Measurements from ENCODE around the gene GFRA1. TPM values are rescaled to one million over a fixed set of nuclear protein-coding genes. Genes with fewer than 3 reads are reported as not detected.

GFRA1 gene
- total and polyA plus RNA-seq, 2 of the 8 experiments (the other 6 are each of a cell fraction or from before 2014, with no cell fraction given) = 1.1 to 2.0 TPM

GRCh38 chr10:116268976-116269375 lies 4.0 kb downstream of the GFRA1 start:
- peaks cover 0 to 3% of the 10 kb centered on the region in 2 experiments for H4K20me1 ChIP-seq (replicated peaks in 1 of 2; ENCODE audit: control insufficient read depth in 1 of 2, insufficient read depth in 2 of 2, low read length in 2 of 2)
- H3K9ac ChIP-seq (replicated peaks in 1 of 4; ENCODE audit: extremely low read depth in 1 of 4, low read depth in 3 of 4, low read length in 3 of 4) = no peak overlapping the region
- H3K79me2 ChIP-seq (ENCODE audit: control insufficient read depth in 1 of 2, insufficient read depth in 2 of 2, low read length in 2 of 2) = no peaks in the 10 kb centered on the region
- CTCF ChIA-PET (ENCODE audit: partially characterized antibody) = no interaction called here
- H3K4me2 ChIP-seq (ENCODE audit: insufficient read depth in 1 of 2, low read depth in 2 of 2, low read length in 2 of 2) = no peak overlapping the region
- no peak overlapping the region for H4K5ac ChIP-seq (ENCODE audit: insufficient read length, low read depth, low read length)
- no peak overlapping the region for H3K23ac ChIP-seq (ENCODE audit: insufficient read length)
- WGBS, 2 experiments (ENCODE audit: extremely low coverage in 1 of 2, insufficient coverage in 1 of 2, insufficient read length in 1 of 2, insufficient replicate concordance in 2 of 2, low coverage in 1 of 2, low lambda C conversion rate in 2 of 2, missing lambda C conversion rate in 1 of 2) = 88% methylated on average over 3 of the region's 3 CpGs; no CpG with 5 or more reads in 1 of the 2 experiments
- no peak overlapping the region for H2BK20ac ChIP-seq (ENCODE audit: low read length)
- H3K4ac ChIP-seq (replicated peaks; ENCODE audit: insufficient read length, low read depth, low read length) = no peak overlapping the region
- no peak overlapping the region for H2BK15ac ChIP-seq (ENCODE audit: low read length)
- H3K18ac ChIP-seq (ENCODE audit: extremely low read depth, low read length) = no peak overlapping the region
- no peak overlapping the region for H3K27ac ChIP-seq (ENCODE audit: low read depth, low read length)
- DNase-seq (ENCODE audit: low read depth in 1 of 2, low spot score in 2 of 2) (no peak), FAIRE-seq (no peak)
- H2AK5ac ChIP-seq (ENCODE audit: low read depth, low read length) = no peak overlapping the region
- no peak overlapping the region for H2BK120ac ChIP-seq (replicated peaks; ENCODE audit: low read depth, low read length)
- TF ChIP-seq MAX (IDR thresholded peaks at IDR 0.05) = no peak
- no peak for TF ChIP-seq EZH2 (IDR thresholded peaks at IDR 0.05; ENCODE audit: low read depth, low read length, severe bottlenecking)
- TF ChIP-seq TBP (IDR thresholded peaks at IDR 0.05; ENCODE audit: low read depth, low read length) = no peak
- TF ChIP-seq GABPA (IDR thresholded peaks at IDR 0.05; ENCODE audit: borderline replicate concordance, insufficient read depth, low read length) = no peak
- no peak for TF ChIP-seq EGR1 (IDR thresholded peaks at IDR 0.05; ENCODE audit: borderline replicate concordance, low read depth, low read length)
- no peak for TF ChIP-seq CREB1 (IDR thresholded peaks at IDR 0.05)
- TF ChIP-seq TCF12 (IDR thresholded peaks at IDR 0.05; ENCODE audit: low read depth, low read length) = no peak
- no peak for TF ChIP-seq HDAC6 (IDR thresholded peaks at IDR 0.05; ENCODE audit: low read depth, low read length)
- H3K79me1 ChIP-seq (ENCODE audit: low read depth, low read length) = no peaks in the 10 kb centered on the region
- H4K8ac ChIP-seq (ENCODE audit: extremely low read depth, insufficient read depth, low read length) = no peak overlapping the region
- H3K23me2 ChIP-seq (ENCODE audit: low read depth, low read length) = peaks cover 25% of the 10 kb centered on the region
- H3K27me3 ChIP-seq (replicated peaks in 1 of 4; ENCODE audit: control insufficient read depth in 3 of 4, extremely low read depth in 1 of 4, insufficient read depth in 3 of 4, low read length in 3 of 4) = peaks cover 27 to 55% (median 53%) of the 10 kb centered on the region in 4 experiments
- no peak overlapping the region for H2BK12ac ChIP-seq (ENCODE audit: low read depth, low read length)
- no peak overlapping the region for H2AFZ ChIP-seq (ENCODE audit: low read length)
- no peak overlapping the region for H3K56ac ChIP-seq (replicated peaks; ENCODE audit: insufficient read length, low read depth, low read length)
- no peaks in the 10 kb centered on the region for H3K9me3 ChIP-seq (ENCODE audit: insufficient read depth in 2 of 2, low read depth in 1 of 2, low read length in 1 of 2)
- H2BK5ac ChIP-seq (ENCODE audit: low read depth, low read length) = no peak overlapping the region
- H3K14ac ChIP-seq (ENCODE audit: insufficient read length) = no peak overlapping the region
- peaks cover 0 to 3% (median 2%) of the 10 kb centered on the region in 4 experiments; a peak in 5 of 7 replicates for H3K4me1 ChIP-seq (replicated peaks in 1 of 4; ENCODE audit: control insufficient read depth in 3 of 4, insufficient read depth in 4 of 4, low read length in 3 of 4)
- no peaks in the 10 kb centered on the region for H3K36me3 ChIP-seq (ENCODE audit: control insufficient read depth in 2 of 4, insufficient read depth in 4 of 4, low read length in 3 of 4)
- no peak overlapping the region for H3K4me3 ChIP-seq (ENCODE audit: extremely low read depth in 1 of 4, insufficient read depth in 2 of 4, low read depth in 3 of 4, low read length in 4 of 4)
- no peak overlapping the region for H4K91ac ChIP-seq (replicated peaks; ENCODE audit: insufficient read length, low read length)
- POLR2A ChIA-PET (ENCODE audit: partially characterized antibody) = no interaction called here
